Motor neuron (in vitro differentiated cells): ENCODE results near the gene F11. TPM values are rescaled to one million over a fixed set of nuclear protein-coding genes. Genes with fewer than 3 reads are reported as not detected.
"Not testable (repeated sequence)": the region's sequence is repeated elsewhere in the genome, so short reads cannot be mapped to it uniquely, and the experiment has no call there.

ENCODE experiments used
- ATAC-seq, 8 experiments: fragments of 200-7000 bp; cut with Tn5 transposase; replicated peaks in 6 of 8; 2 replicates each; pipeline ENCODE4 v1.8.0; 2021; ENCODE audit warnings: mild to moderate bottlenecking in 8 of 8, moderate library complexity in 8 of 8
- H3K27ac ChIP-seq, 2 donors: fragments of 250-450 bp; sonication (Bioruptor Pico); 2 replicates each; pipeline ENCODE4 v1.9.0; 2021; ENCODE audit warnings: antibody characterized with exemption in 2 of 2, mild to moderate bottlenecking in 2 of 2, moderate library complexity in 1 of 2
- H3K4me1 ChIP-seq, 2 donors: fragments of 250-450 bp; sonication (Bioruptor Pico); replicated peaks in 1 of 2; 2 replicates each; pipeline ENCODE4 v1.6.1; 2021; ENCODE audit warnings: antibody characterized with exemption in 2 of 2, mild to moderate bottlenecking in 2 of 2, moderate library complexity in 1 of 2
- H3K4me3 ChIP-seq, 5 donors: fragments of 250-450 bp; sonication (Bioruptor Pico); 2 replicates each; pipeline ENCODE4 v1.9.0; 2021; ENCODE audit warnings: antibody characterized with exemption in 5 of 5, mild to moderate bottlenecking in 5 of 5, moderate library complexity in 4 of 5
- WGBS, 10 experiments: fragments of 450-650 bp; shearing (Covaris generic); methylation state at CpG; one replicate each; pipeline ENCODE4 v1.0.0; 2022; 5-methylcytosine and 5-hydroxymethylcytosine counted together
- in situ Hi-C, 9 experiments: fragments of 400-800 bp; cut with MboI; loops; one replicate each; pipeline ENCODE4 v1.15.0; 2021; ENCODE audit warnings: low sequenced_read_pairs in 9 of 9, low pct_unique_long_range_greater_than_20kb in 2 of 9; ENCODE audit not compliant: unreplicated experiment in 9 of 9
- total RNA-seq, 8 experiments: library from RNA; unstranded; fragments of 300-600 nt; gene quantifications; 2 replicates each; pipeline versions ENCODE4 v1.2.3 to v1.2.4, GENCODE V29; 2022

The F11 gene
- total RNA-seq, 8 experiments from 2014 or later, result 0.21 to 1.2 (median 0.26) TPM; not detected in 2

DNA sequence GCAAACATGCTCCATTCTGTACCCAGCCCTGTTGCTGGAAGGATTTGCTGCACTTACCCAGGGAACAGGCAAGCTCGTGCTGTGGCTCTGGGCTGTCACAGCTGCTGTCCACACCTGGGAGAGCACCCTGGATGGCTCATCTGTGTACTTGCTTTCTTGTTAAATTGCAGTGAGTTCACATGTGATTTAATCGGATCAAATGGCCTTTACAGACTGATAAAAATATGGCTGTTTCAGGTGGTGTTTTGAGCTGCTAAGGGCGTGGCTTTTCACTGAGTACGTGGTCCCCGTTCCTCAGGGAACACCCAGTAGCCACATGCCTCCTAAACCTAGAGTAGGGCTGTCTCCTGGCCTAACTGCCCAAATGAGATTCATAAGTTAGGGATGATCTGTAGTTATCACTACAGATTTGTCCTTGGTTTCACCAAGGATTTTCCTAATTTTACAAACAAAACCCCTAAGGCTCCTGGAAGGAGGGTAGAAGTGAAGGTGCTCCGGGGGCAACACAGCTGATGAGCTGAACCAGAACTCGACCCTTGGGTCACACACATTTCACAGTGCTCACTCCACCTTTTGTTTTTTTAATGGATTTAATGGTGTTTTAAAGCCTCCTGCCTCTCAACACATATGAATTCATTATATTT is 25.0 kb upstream of the F11 start:
- H3K4me1 ChIP-seq, result no peaks in the 10 kb centered on the region
- no peak overlapping the region for H3K4me3 ChIP-seq
- no peak overlapping the region for H3K27ac ChIP-seq
- ATAC-seq, result no peak
- in situ Hi-C loops, result no loop called here
- WGBS, 10 experiments, result 4 to 92% (median 70%) methylated on average over 2 to 6 of the region's 7 CpGs; no CpG with 5 or more reads in 3 of the 10 experiments

DNA sequence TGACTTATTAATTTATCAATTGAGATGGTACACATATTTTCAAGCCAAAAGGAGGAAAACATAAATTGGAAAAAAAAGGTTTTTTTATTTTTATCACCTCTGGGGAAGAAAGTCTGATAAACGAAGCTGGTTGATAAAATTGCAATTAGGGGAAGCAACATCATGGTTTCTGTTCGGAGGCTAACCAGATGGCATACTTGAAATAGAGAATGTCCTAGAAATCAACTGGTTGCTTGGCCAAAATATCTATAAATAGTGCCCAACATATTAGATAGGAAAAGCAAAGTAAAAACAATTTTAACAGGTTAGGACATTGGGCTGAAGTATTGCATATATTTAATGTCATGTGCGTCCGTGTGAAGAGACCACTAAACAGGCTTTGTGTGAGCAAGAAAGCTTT is 24.4 kb upstream of the F11 start:
- no peak for ATAC-seq
- in situ Hi-C loops, result no loop called here
- Histone ChIP-seq H3K4me1 (no peaks in the 10 kb centered on the region), H3K27ac (no peak overlapping the region), H3K4me3 (no peak overlapping the region)
- 6 to 100% (median 75%) methylated on average over 1 to 4 of the region's 4 CpGs for WGBS, 10 experiments

- in situ Hi-C loops, H3K27ac ChIP-seq, H3K4me3 ChIP-seq, H3K4me1 ChIP-seq, ATAC-seq: not testable (repeated sequence)
- WGBS, 10 experiments, result 14 to 93% (median 65%) methylated on average over 1 to 6 of the region's 10 CpGs; no CpG with 5 or more reads in 5 of the 10 experiments
Measured at GRCh38 chr4:186242031-186242430, 24.0 kb upstream of the F11 start.

DNA sequence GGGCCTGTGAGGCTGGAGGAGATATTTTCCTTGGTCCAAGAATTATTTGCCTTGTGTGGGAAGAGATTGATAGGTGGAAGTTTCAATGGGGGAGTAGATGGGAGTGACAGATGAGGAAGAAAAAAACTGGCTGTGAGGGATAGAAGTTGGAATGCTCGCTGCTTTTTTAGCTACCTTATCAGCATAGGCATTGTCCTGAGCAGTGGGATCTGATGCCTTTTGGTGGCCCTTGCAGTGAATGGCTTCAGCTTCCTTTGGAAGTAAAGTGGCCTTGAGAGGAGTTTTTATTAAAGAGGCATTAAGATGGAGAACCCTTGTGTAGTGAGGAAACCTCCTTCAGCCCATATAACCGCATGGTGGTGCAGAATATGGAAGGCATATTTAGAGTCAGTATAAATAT is 22.7 kb upstream of the F11 start:
- no peak for ATAC-seq
- in situ Hi-C loops, result no loop called here
- whole genome bisulfite sequencing, 10 experiments, result 18 to 100% (median 44%) methylated on average over 1 to 2 of the region's 2 CpGs; no CpG with 5 or more reads in 4 of the 10 experiments
- no peaks in the 10 kb centered on the region for H3K4me1 ChIP-seq
- no peak overlapping the region for H3K4me3 ChIP-seq
- H3K27ac ChIP-seq, result no peak overlapping the region

GRCh38 chr4:186244835-186245234 is 21.2 kb upstream of the F11 start:
- Histone ChIP-seq H3K4me3 (no peak overlapping the region), H3K4me1 (no peaks in the 10 kb centered on the region), H3K27ac (no peak overlapping the region)
- in situ Hi-C loops, result no loop called here
- no peak for ATAC-seq
- 60 to 88% (median 80%) methylated on average over 1 to 3 of the region's 5 CpGs; no CpG with 5 or more reads in 4 of the 10 experiments for WGBS, 10 experiments

DNA sequence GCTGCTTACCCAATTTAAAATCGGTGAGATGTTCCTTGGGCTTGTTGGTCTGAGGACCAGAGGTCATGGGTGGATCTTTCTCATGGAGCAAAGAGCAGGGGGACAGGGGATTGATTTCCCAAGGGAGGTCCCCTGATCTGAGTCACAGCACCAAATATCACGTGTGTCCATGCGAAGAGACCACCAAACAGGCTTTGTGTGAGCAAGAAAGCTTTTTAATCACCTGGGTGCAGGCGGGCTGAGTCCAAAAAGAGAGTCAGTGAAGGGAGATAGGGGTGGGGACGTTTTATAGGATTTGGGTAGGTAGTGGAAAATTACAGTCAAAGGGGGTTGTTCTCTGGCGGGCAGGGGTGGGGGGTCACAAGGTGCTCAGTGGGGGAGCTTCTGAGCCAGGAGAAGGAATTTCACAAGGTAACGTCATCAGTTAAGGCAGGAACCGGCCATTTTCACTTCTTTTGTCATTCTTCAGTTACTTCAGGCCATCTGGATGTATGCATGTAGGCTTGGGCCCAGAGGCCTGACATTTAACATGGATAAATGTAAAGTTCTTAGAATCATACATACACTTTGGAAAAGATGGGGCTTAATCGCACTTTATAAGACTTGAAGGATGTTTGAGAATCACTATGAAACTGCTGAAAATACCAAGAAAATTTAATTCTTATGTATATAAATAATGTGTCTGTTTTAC is 18.8 kb upstream of the F11 start:
- H3K4me3 ChIP-seq, in situ Hi-C loops, H3K4me1 ChIP-seq, ATAC-seq, H3K27ac ChIP-seq: not testable (repeated sequence)
- WGBS, 10 experiments, result 20 to 100% (median 68%) methylated on average over 1 to 7 of the region's 9 CpGs; no CpG with 5 or more reads in 1 of the 10 experiments

GRCh38 chr4:186248643-186249042 is 17.3 kb upstream of the F11 start:
- in situ Hi-C loops, result no loop called here
- WGBS, 10 experiments, result 0 to 56% (median 21%) methylated on average over 1 of the region's 1 CpG; no CpG with 5 or more reads in 1 of the 10 experiments
- ATAC-seq, result peak in 1 of 8 experiments; percentile 61
- H3K4me3 ChIP-seq, result no peak overlapping the region
- H3K27ac ChIP-seq, result no peak overlapping the region
- peaks cover 0 to 6% of the 10 kb centered on the region in 2 donors for H3K4me1 ChIP-seq

DNA sequence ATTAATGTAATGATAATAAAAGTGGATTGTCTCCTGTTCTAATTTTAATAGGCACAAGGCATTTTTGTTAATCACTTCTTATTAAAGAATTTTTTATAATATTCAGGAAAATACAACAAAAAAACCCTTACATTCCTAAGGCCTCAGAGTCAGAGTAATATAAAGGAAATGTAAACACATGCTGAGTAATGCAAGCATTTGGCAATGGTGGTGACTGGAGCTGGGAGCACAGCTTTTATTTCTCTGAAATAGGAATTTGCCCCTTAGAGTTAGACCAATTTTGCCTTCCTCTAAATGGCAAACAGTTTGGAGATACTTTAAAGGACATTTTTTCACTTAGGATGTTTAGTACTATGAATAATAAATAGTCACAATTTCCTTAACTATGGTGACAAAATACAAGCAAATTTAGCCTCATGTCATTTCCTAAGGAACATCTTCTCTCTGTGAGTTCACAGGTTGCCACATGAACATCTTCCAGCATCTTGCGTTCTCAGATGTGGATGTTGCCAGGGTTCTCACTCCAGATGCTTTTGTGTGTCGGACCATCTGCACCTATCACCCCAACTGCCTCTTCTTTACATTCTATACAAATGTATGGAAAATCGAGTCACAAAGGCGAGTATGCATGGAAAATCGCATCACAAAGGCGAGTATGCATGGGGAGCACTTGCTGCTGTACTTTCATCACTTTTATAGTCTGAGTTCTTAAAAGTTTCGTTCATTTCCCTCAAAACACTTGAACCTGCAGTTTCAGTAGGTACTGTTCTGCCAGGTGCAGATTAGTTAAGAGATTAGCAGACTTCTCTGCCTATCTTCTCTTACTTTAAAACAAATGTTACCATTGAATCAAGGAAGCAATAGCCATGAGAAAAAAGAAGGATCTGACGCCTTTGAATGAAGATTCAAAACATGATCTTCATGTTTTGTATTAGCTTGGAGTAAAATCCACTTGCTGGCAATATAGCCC is 15.9 kb upstream of the F11 start:
- 11 to 33% (median 20%) methylated on average over 3 to 8 of the region's 8 CpGs; no CpG with 5 or more reads in 1 of the 10 experiments for WGBS, 10 experiments
- Histone ChIP-seq H3K4me3 (no peak overlapping the region), H3K4me1 (peaks cover 0 to 6% of the 10 kb centered on the region in 2 donors), H3K27ac (no peak overlapping the region)
- peak in 1 of 8 experiments; percentile 65 for ATAC-seq
- in situ Hi-C loops, result no loop called here

DNA sequence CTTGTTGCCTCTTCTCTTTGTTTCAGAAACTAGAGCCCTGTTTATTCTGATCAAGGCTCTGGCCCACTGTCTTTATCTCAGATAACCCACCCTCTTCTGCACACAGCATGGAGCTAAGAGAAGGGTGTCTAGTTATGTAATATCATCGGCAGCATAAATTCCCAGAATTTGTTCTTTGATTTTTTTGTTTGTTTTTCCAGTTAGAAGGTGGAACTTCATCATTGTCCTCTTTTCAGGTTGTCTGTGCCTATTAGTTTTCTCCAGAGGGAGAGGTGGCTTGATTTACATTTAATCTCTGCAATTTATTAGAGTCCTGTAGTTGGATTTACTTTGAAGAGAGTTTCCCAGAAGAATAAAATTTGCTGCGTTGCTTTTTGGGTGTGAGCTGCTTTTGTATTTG is 15.2 kb upstream of the F11 start:
- in situ Hi-C loops, result no loop called here
- peak in 1 of 8 experiments; percentile 69 for ATAC-seq
- Histone ChIP-seq H3K4me1 (peaks cover 0 to 6% of the 10 kb centered on the region in 2 donors), H3K4me3 (no peak overlapping the region), H3K27ac (no peak overlapping the region)
- WGBS, 10 experiments, result 0 to 75% (median 25%) methylated on average over 1 to 2 of the region's 2 CpGs

DNA sequence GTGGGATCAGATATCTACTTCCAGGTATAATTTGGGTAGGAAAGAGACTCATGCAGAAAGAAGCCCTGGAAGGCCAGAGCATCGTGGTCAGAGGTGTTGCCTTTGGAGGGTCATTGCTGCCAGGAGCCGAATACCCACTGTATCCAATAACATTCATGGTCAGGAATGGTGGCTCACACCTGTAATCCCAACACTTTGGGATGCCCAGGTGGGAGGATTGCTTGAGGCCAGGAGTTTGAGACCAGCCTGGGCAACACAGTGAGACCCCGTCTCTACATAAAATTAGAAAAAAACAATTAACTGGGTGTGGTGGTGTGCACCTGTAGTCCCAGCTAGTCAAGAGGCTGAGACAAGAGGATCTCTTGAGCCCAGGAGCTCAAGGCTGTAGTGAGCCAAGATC is 10.9 kb upstream of the F11 start:
- WGBS, 10 experiments, result 43 to 100% (median 89%) methylated on average over 1 to 3 of the region's 3 CpGs; no CpG with 5 or more reads in 5 of the 10 experiments
- in situ Hi-C loops, result no loop called here
- ATAC-seq, result no peak

GRCh38 chr4:186258216-186258811 is 7.7 kb upstream of the F11 start:
- in situ Hi-C loops, result no loop called here
- H3K4me3 ChIP-seq, result no peak overlapping the region
- no peak for ATAC-seq
- WGBS, 10 experiments, result 10 to 100% (median 89%) methylated on average over 1 to 11 of the region's 12 CpGs; no CpG with 5 or more reads in 1 of the 10 experiments
- no peaks in the 10 kb centered on the region for H3K4me1 ChIP-seq
- no peak overlapping the region for H3K27ac ChIP-seq

More for the DNA sequence above, 10.9 kb upstream of the F11 start:
- Histone ChIP-seq H3K27ac (no peak overlapping the region), H3K4me1 (peaks cover 0 to 6% of the 10 kb centered on the region in 2 donors), H3K4me3 (no peak overlapping the region)

DNA sequence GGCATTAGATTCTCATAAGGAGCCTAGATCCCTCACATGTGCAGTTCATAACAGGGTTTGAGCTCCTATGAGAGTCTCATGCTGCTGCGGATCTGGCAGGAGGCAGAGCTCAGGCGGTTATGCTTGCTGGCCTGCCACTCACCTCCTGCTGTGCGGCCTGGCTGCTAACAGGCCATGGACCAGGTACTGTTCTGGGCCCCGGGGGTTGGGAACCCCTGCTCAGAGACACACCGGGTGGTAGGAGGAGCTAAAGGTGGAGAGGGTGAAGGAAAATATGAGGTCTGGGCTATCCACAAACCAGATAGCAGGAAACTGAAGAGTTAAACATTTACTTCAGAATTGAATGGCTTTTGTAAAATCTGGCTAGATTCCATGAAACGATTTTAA is 5.9 kb upstream of the F11 start:
- Histone ChIP-seq H3K4me1 (peaks cover 1 to 3% of the 10 kb centered on the region in 2 donors), H3K4me3 (no peak overlapping the region), H3K27ac (no peak overlapping the region)
- ATAC-seq, result peak in 1 of 8 experiments; percentile 23
- WGBS, 10 experiments, result 0 to 100% (median 25%) methylated on average over 1 to 5 of the region's 6 CpGs; no CpG with 5 or more reads in 1 of the 10 experiments
- in situ Hi-C loops, result no loop called here
